GM10248 (cell line): ENCODE data around the gene C1S.

Experiments used
- CTCF ChIA-PET: fragments of 300-600 bp; sonication (Branson Sonifier 250); formaldehyde crosslinking; extraction: SDS; loops from one replicate; lab custom pipeline; 2021; ENCODE audit warnings: antibody characterized with exemption; lab: Yijun Ruan, JAX
- POLR2A ChIA-PET: fragments of 350-650 bp; sonication (Branson Sonifier 250); formaldehyde crosslinking; extraction: SDS; loops from one replicate; lab custom pipeline; 2020; ENCODE audit warnings: antibody characterized with exemption; lab: Yijun Ruan, JAX
- DNase-seq: peaks from one replicate; pipeline ENCODE4 v3.0.0; 2012; ENCODE audit errors: extremely low spot score
- CTCF ChIP-seq: IDR thresholded peaks from 2 replicates; pipeline ENCODE4 v1.5.1; 2012; ENCODE audit warnings: mild to moderate bottlenecking, low read depth; ENCODE audit errors: extremely low read depth, missing control alignments, control extremely low read depth

C1S gene

GRCh38 chr12:7065073-7065623 lies 4.6 kb downstream of the C1S start:
- no peak for DNase-seq
- ChIA-PET CTCF (interaction anchor here (1.1 to 1.8 kb wide), 2 partner anchors 46 to 49 kb away, joined by 3 read pairs; no protein-coding TSS in a partner anchor), POLR2A (no interaction called here)
- no peak for TF ChIP-seq CTCF

GRCh38 chr12:7066596-7066995 lies 6.1 kb downstream of the C1S start:
- CTCF ChIA-PET: interaction anchor here (1.3 kb wide), 2 partner anchors 11 to 42 kb away, joined by 4 read pairs; no protein-coding TSS in a partner anchor
- no peak for DNase-seq
- POLR2A ChIA-PET: no interaction called here

GRCh38 chr12:7067096-7067495 lies 6.6 kb downstream of the C1S start:
- ChIA-PET CTCF (interaction anchor here (1.3 kb wide), 2 partner anchors 11 to 42 kb away, joined by 4 read pairs; no protein-coding TSS in a partner anchor), POLR2A (no interaction called here)
- no peak for DNase-seq
- TF ChIP-seq CTCF: no peak

More at GRCh38 chr12:7066596-7066995, 6.1 kb downstream of the C1S start:
- no peak for TF ChIP-seq CTCF

- POLR2A ChIA-PET: no interaction called here
- no peak for TF ChIP-seq CTCF
- no peak for DNase-seq
- CTCF ChIA-PET: interaction anchor here (0.8 to 1.2 kb wide), 3 partner anchors 42 to 104 kb away, joined by 3 read pairs; partner anchors contain the start of gene LPCAT3
Observed at GRCh38 chr12:7068240-7068993, 7.9 kb downstream of the C1S start.

- no peak for DNase-seq
- TF ChIP-seq CTCF: no peak
- ChIA-PET CTCF (interaction anchor here (0.8 to 1.2 kb wide), 3 partner anchors 42 to 104 kb away, joined by 3 read pairs; partner anchors contain the start of gene LPCAT3), POLR2A (no interaction called here)
Observed at GRCh38 chr12:7068994-7069346, 8.5 kb downstream of the C1S start.

GRCh38 chr12:7069386-7069785 lies 8.9 kb downstream of the C1S start:
- no peak for TF ChIP-seq CTCF
- DNase-seq: no peak
- POLR2A ChIA-PET: interaction anchor here (0.5 kb wide), 1 partner anchor 76 kb away, joined by 3 read pairs; no protein-coding TSS in a partner anchor
- CTCF ChIA-PET: interaction anchor here (0.8 to 1.2 kb wide), 3 partner anchors 9 to 51 kb away, joined by 3 read pairs; partner anchors contain the start of genes C1S and LPCAT3
